T-helper 1 cell treated with Interleukin-12 subunit alpha and Interleukin-12 subunit beta and Interleukin-4 antibody, amounts not matched to agents 30 μg/mL and 1 μg/mL, for 36 hours (primary cell): ENCODE data around the gene STK32B.

Experiments
- H3K27ac Mint-ChIP-seq: one replicate; pipeline ENCODE4 v1.8.0; 2021; ENCODE audit warnings: mild to moderate bottlenecking, mixed read lengths
- H3K27me3 Mint-ChIP-seq: one replicate; pipeline ENCODE4 v1.8.0; 2021; ENCODE audit warnings: low read depth, mixed read lengths
- H3K36me3 Mint-ChIP-seq: one replicate; pipeline ENCODE4 v1.8.0; 2021; ENCODE audit warnings: low read depth, mixed read lengths
- H3K4me1 Mint-ChIP-seq: one replicate; pipeline ENCODE4 v1.8.0; 2021; ENCODE audit warnings: low read depth, mixed read lengths
- H3K4me3 Mint-ChIP-seq: one replicate; pipeline ENCODE4 v1.8.0; 2021; ENCODE audit warnings: mild to moderate bottlenecking, moderate library complexity, mixed read lengths
- H3K9me3 Mint-ChIP-seq: one replicate; pipeline ENCODE4 v1.8.0; 2021; ENCODE audit warnings: mixed read lengths

STK32B gene

DNA sequence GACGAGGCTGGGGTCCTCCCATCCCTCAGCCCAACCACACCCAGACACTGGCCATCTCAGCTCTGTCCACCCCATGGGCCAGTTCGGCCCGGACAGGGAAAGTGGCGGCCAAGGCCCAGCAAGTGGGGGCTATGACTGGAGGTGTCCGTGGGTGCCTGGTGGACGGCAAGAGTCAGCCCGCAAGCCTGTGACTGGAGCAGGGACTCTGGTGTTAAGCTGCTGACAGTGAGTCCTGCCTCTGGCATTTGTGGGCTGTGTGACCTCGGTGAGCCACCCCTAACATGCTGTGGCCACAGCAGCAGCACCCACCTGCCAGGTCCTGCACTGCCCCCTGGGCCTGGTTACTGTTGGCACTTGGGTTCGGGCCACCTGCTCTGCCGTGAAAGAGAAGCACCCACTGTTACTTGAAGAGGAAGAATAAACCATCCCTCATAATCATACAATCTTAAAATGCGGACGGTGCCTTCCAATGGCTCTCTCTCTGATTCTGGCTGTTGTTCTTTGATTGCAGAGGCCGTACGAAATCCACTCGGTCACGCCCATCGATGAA is 405.1 kb downstream of the STK32B start:
- H3K27ac Mint-ChIP-seq: no peak overlapping the region
- H3K9me3 Mint-ChIP-seq: no peaks in the 10 kb centered on the region
- H3K27me3 Mint-ChIP-seq: no peaks in the 10 kb centered on the region
- H3K4me3 Mint-ChIP-seq: no peak overlapping the region
- no peaks in the 10 kb centered on the region for H3K36me3 Mint-ChIP-seq
- H3K4me1 Mint-ChIP-seq: no peaks in the 10 kb centered on the region

DNA sequence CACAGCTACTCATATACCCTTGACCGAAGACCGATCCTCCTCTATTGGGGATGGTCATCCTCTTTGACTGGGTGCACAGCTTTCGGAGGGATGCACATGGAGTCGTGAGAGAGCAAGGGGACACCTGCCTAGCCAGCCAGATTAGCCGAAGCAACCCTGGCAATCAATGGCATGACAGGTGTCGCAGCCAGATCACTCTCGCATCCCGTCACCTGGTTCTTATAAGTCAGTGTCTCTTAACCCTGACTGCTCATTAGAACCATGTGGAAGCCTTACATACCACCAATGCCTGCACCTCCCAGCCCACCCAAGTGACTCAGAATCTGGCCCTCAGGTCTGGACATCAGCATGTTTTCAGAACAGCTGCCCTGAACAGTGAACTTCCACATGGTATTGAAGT is 407.4 kb downstream of the STK32B start:
- Mint-ChIP-seq H3K4me3 (no peak overlapping the region), H3K36me3 (no peaks in the 10 kb centered on the region), H3K4me1 (no peaks in the 10 kb centered on the region), H3K27ac (no peak overlapping the region), H3K9me3 (no peaks in the 10 kb centered on the region), H3K27me3 (no peaks in the 10 kb centered on the region)

DNA sequence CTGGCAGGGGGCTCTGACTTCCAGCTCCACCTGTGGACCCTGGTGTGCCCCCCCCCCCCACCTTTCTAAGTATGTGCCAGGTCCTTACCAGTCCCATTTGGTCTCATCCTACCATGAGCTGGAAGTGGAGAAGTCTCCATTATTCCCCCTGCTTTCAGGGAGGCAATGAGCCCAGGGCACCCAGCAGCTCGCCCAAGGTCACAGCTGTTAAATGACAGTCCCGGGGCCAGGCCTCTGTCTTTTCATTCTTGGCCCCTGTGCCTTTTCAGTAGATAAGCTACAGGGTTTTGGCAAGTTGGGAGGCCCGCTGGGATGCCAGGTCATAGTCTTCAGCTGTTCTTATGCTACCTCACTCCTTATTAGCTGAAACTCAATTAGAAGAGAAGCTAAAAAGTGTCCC is 408.0 kb downstream of the STK32B start:
- H3K36me3 Mint-ChIP-seq: no peaks in the 10 kb centered on the region
- no peaks in the 10 kb centered on the region for H3K4me1 Mint-ChIP-seq
- H3K27me3 Mint-ChIP-seq: no peaks in the 10 kb centered on the region
- no peak overlapping the region for H3K27ac Mint-ChIP-seq
- H3K4me3 Mint-ChIP-seq: no peak overlapping the region
- no peaks in the 10 kb centered on the region for H3K9me3 Mint-ChIP-seq

DNA sequence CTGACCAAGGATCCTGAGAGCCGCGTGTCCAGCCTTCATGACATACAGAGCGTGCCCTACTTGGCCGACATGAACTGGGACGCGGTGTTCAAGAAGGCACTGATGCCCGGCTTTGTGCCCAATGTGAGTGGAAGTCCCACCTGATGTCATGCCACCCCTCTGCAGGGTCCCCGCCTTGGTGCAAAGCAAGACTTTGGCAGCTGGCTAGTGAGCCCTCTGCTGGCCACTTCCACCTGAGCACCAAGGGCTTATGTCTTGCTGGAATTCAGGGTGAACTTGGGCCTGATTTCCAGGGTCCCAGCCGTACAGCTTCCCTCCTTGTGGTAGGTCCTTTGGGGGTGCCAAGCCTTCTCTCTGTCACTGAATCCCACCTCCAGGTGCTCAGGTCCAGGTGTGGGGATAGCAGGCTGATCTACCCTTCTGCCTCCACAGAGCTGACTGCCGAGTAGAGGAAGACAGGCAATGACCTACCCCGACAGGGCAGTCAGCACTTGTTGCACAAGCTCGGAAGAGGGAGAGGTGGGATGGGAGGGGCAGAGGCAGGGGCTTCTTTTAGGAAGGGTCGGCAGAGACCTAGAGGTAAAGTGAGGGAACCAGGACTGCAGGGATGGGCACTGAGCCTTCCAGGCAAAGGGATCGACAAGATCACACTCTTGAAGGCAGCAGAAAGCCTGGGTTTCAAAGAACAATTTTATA is 409.0 kb downstream of the STK32B start:
- H3K4me3 Mint-ChIP-seq: no peak overlapping the region
- no peak overlapping the region for H3K27ac Mint-ChIP-seq
- H3K27me3 Mint-ChIP-seq: no peaks in the 10 kb centered on the region
- H3K4me1 Mint-ChIP-seq: no peaks in the 10 kb centered on the region
- H3K36me3 Mint-ChIP-seq: no peaks in the 10 kb centered on the region
- no peaks in the 10 kb centered on the region for H3K9me3 Mint-ChIP-seq

DNA sequence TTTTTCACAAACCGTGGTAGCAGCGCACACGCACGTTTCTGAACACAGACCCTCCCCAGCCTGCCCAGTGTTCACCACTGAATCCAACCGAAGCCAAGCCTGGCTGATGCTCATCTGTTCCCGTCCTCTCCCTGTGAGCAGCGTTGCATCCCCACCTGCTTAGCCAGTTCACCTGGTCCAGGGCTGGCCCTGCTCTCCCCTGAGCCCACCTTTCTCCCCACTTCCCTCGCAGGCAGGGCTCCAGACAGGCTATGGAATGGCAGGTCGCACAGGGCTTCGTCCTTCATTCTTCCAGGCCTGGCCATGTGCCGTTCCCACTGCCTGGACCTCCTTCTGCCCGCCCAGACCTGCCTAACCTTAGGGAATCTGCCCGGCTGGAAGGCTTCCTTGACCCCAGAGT is 410.2 kb downstream of the STK32B start:
- Mint-ChIP-seq H3K36me3 (no peaks in the 10 kb centered on the region), H3K27ac (no peak overlapping the region), H3K4me3 (no peak overlapping the region), H3K4me1 (no peaks in the 10 kb centered on the region), H3K27me3 (no peaks in the 10 kb centered on the region), H3K9me3 (no peaks in the 10 kb centered on the region)

DNA sequence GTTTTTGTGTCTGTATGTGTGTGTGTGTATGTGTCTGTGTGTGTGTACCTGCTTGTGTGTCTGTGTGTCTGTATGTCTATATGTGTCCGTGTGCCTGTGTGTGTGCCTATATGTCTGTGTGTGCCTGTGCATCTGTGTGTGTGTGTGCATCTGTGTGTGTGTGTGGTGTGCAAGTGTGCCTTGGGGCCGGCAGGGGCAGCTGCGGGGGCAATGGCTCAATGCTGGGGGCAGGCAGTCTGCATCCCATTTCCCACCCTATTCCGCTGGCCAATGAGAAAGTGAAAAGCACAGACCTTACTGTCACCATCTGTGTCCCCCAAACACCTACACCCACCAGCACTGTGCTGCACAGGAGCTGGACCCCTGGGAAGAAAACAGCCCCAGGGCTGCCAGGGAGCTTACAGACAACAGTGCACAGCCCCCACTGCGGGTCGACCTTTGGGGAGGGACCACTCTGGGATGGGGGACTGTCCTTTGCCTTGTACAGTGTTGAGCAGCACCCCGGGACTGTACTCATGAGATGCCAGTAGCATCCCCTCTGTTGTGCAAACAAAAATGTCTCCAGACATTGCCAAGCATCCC is 411.1 kb downstream of the STK32B start:
- H3K27me3 Mint-ChIP-seq: no peaks in the 10 kb centered on the region
- H3K4me3 Mint-ChIP-seq: no peak overlapping the region
- no peaks in the 10 kb centered on the region for H3K36me3 Mint-ChIP-seq
- H3K4me1 Mint-ChIP-seq: no peaks in the 10 kb centered on the region
- no peak overlapping the region for H3K27ac Mint-ChIP-seq
- H3K9me3 Mint-ChIP-seq: no peaks in the 10 kb centered on the region

DNA sequence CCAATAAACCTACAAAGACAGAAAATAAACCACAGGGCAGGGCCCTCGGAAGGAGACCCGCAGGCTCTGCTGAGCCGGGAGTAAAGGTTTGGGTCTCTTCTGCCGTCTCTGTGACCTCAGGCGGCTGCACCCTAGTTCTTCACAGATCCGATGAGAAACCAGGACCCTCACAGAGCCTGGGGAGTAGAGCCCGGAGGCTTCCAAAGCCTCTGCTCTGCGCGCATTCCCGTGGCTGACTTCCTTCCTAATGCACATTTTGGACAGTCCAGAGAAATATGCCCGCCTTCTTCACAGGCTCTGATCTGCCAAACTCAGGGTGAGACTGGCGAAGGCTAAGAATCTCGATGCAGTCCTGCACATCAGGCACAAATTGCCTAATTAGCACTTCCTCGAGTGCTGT is 411.6 kb downstream of the STK32B start:
- no peaks in the 10 kb centered on the region for H3K9me3 Mint-ChIP-seq
- H3K27me3 Mint-ChIP-seq: no peaks in the 10 kb centered on the region
- H3K27ac Mint-ChIP-seq: no peak overlapping the region
- no peak overlapping the region for H3K4me3 Mint-ChIP-seq
- H3K4me1 Mint-ChIP-seq: no peaks in the 10 kb centered on the region
- no peaks in the 10 kb centered on the region for H3K36me3 Mint-ChIP-seq

DNA sequence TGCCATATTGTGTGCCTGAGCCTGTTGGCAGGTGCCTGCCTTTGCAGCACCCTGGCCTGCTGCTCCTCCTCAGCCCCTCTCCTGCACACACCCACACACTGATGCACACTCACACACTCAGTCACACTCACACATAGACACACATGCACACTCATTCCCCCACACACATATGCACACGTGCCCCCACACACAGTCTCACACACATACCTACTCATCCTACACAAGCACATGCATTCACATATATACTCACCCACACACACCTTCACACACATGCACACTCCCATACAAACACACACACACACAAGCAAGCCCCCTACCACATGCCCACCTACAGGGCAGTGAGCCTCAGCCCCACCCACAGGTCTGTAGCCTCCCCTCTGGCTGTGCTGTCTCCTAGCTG is 412.1 kb downstream of the STK32B start:
- Mint-ChIP-seq H3K27me3 (no peaks in the 10 kb centered on the region), H3K4me1 (no peaks in the 10 kb centered on the region), H3K9me3 (no peaks in the 10 kb centered on the region), H3K27ac (no peak overlapping the region), H3K36me3 (no peaks in the 10 kb centered on the region), H3K4me3 (no peak overlapping the region)

DNA sequence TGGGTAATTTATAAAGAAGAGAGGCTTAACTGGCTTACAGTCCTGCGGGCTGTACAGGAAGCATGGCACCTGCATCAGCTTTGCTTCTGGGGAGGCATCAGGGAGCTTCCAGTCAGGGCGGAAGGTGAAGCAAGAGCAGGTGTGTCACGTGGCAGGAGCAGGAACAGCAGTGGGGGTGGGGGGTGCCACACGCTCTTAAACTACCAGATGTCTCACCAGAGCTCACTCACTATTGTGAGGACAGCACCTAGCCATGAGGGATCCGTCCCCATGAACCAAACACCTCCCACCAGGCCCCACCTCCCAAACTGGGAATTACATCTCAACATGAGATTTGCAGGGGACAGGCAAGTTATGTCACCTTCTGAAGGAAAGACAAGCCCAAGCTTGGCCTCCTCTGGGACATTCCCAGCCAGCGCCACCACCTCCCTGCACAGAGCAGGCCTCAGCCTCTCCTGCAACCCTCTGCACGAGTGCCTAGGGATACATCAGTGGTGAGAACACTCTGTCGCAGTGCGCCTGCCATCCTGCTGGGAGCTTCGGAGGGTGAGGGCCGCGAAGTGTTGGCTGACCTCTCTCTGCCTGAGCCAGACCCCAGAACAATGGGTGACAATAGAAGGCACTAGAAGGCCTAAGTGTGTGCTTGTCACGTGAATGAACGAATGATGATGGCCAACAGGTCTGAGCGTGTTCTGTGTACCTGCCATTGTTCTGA is 412.8 kb downstream of the STK32B start:
- H3K4me3 Mint-ChIP-seq: no peak overlapping the region
- no peaks in the 10 kb centered on the region for H3K36me3 Mint-ChIP-seq
- H3K27me3 Mint-ChIP-seq: no peaks in the 10 kb centered on the region
- no peaks in the 10 kb centered on the region for H3K9me3 Mint-ChIP-seq
- H3K4me1 Mint-ChIP-seq: no peaks in the 10 kb centered on the region
- H3K27ac Mint-ChIP-seq: no peak overlapping the region

DNA sequence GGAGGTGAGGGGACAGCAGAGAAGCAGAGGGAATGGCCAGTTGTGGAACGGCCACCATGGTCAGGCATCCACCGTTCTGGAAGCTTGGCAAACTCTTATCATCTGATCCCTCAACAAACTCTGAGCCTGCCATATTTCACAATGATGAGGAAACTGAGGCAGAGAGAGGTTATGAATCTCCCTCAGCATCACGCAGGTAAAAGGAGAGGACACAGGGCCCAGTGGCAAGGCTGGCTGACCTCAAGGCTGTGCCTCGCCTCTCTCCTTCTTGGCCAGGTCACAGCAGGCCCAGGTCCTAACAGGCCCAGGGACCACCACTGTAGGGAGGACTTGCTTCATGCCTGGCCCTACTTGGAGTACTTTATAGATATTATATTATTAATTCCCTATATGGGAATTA is 414.2 kb downstream of the STK32B start:
- Mint-ChIP-seq H3K9me3 (no peaks in the 10 kb centered on the region), H3K4me1 (no peaks in the 10 kb centered on the region)

DNA sequence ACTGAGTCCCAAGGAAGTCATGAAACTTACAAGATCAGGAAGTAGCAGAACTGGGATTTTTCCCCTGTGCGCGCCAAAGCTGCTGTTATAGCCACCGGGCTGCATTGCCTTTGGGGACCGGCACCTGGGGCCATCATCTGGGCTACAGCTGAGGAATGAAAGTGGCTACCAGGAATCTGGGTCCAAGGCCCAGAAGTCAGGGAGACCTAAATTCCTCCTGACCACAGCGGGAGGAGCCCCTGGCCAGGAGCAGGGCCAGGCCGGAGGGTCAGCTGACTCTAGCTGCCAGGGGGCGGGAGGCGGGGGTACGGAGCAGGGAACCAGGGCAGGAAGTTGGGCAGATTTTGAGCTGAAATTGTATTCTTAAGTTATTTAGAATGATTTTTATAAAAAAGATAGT is 414.7 kb downstream of the STK32B start:
- Mint-ChIP-seq H3K4me3 (no peak overlapping the region), H3K27ac (no peak overlapping the region), H3K27me3 (no peaks in the 10 kb centered on the region), H3K9me3 (no peaks in the 10 kb centered on the region), H3K4me1 (no peaks in the 10 kb centered on the region), H3K36me3 (no peaks in the 10 kb centered on the region)

More for the DNA sequence above, 414.2 kb downstream of the STK32B start:
- H3K27me3 Mint-ChIP-seq: no peaks in the 10 kb centered on the region
- no peak overlapping the region for H3K4me3 Mint-ChIP-seq
- no peaks in the 10 kb centered on the region for H3K36me3 Mint-ChIP-seq
- H3K27ac Mint-ChIP-seq: no peak overlapping the region

DNA sequence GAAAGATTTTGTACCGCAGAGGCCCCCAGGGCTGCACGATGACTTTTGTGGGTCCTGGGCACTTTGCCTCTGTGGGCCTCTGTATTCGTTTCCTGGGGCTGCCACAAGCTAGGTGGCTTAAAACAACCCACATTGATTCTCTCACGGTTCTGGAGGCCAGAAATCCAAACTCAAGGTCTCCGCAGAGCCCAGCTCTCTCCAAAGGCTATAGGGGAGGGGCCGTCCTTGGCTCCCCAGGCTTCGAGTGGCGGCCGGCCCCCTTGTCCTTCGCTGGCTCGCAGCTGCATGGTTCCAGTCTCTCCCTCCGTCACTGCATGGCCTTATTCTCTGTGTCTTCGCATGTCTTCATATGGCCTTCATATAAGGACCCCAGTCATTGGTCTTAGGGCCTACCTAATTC is 415.8 kb downstream of the STK32B start:
- H3K4me1 Mint-ChIP-seq: no peaks in the 10 kb centered on the region
- no peaks in the 10 kb centered on the region for H3K9me3 Mint-ChIP-seq
- no peaks in the 10 kb centered on the region for H3K27me3 Mint-ChIP-seq
- H3K36me3 Mint-ChIP-seq: no peaks in the 10 kb centered on the region
- H3K4me3 Mint-ChIP-seq: no peak overlapping the region
- no peak overlapping the region for H3K27ac Mint-ChIP-seq

DNA sequence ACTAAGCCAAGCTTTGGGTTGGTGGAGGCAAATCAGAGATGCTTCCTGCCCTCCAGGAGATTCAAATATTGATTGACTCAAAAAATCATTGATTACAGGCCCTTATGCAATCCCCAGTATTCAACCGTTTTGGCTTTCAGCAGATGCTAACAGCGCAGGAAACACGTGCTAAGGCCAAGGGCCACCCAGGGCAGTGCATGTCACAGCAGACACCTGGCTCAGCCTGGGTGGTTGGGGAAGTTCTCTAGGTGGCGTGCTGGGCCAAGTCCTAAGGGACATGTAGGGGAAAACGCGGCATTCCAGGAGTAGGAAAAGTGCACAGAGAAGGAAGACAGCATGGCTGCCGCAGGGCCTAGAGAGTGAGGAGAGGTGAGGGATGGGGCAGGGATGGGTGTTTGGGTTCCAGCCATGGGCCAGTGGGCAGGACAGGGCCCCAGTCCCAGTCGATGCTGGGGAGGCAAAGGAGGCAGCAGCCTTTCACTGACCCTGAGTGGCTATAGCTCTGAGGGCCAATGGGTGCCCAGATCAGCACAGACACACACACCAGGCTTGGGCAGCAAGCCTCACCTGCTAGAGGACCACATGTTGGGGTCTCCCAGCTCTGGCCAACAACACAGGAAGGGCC is 418.0 kb downstream of the STK32B start:
- no peaks in the 10 kb centered on the region for H3K9me3 Mint-ChIP-seq
- H3K4me3 Mint-ChIP-seq: no peak overlapping the region
- no peaks in the 10 kb centered on the region for H3K4me1 Mint-ChIP-seq
- H3K27me3 Mint-ChIP-seq: no peaks in the 10 kb centered on the region
- no peak overlapping the region for H3K27ac Mint-ChIP-seq
- no peaks in the 10 kb centered on the region for H3K36me3 Mint-ChIP-seq

DNA sequence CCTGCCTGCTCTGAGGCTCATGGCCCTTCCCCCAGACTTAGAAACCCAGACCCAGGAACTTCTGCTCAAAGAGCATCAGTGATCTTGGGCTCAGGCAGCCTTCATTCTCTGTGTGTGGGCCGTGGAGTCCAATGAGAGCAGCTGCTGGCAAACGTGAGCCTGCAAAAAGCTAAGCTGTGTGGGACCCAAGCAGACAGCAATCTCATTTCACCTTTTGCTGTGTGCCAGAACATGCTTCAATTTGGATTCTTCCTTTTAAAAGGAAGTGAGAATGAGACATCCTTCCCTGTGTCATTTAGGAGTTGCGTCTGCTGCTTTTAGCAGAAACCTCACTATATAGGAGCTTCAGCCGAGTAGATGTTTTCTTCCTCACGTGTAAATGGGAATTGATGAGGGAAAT is 418.6 kb downstream of the STK32B start:
- no peaks in the 10 kb centered on the region for H3K9me3 Mint-ChIP-seq
- no peaks in the 10 kb centered on the region for H3K4me1 Mint-ChIP-seq
- no peaks in the 10 kb centered on the region for H3K27me3 Mint-ChIP-seq
- no peaks in the 10 kb centered on the region for H3K36me3 Mint-ChIP-seq
- H3K4me3 Mint-ChIP-seq: no peak overlapping the region
- H3K27ac Mint-ChIP-seq: no peak overlapping the region
